ENCODE measurements around the gene NLRP1. TPM values are rescaled to one million over a fixed set of nuclear protein-coding genes. Genes with fewer than 3 reads are reported as not detected.

NLRP1 gene
- total and polyA plus RNA-seq, 4 donors: 1.8 to 5.4 (median 3.0) TPM

DNA sequence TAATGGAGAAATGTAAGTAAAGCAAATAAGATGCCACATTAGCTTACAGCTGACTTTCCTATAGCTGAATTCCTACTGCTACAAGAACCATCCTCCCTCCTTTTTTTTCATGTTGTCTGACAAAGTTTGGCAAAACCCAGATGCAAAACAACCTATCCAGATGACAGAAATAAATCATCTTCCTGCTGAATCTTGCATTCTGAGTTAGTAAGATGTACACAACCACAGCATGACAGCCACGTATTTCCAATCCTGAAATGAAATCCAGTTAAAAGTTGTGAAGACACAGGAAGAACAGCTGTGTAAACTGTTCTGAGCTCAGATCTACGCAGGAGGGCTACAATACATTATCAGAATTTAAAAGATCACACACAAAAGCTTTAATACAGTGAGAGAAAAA is 110.4 kb downstream of the NLRP1 start:
- 96% methylated on average over 2 of the region's 2 CpGs for WGBS
- H3K9ac ChIP-seq (ENCODE audit: low read depth in 1 of 2, low read length in 2 of 2): no peak overlapping the region
- no peaks in the 10 kb centered on the region for H3K9me3 ChIP-seq (ENCODE audit: control insufficient read depth in 4 of 4, low read length in 3 of 4)
- H3K4me1 ChIP-seq (ENCODE audit: control insufficient read depth in 4 of 4, insufficient read depth in 4 of 4, low read length in 3 of 4): no peaks in the 10 kb centered on the region
- no peak overlapping the region for H3K27ac ChIP-seq (ENCODE audit: low read depth in 1 of 2, low read length in 2 of 2)
- H3K27me3 ChIP-seq (ENCODE audit: control insufficient read depth in 4 of 4, insufficient read depth in 4 of 4, low read length in 3 of 4): no peaks in the 10 kb centered on the region
- no peak for DNase-seq (ENCODE audit: low spot score)
- peaks cover 11 to 55% (median 44%) of the 10 kb centered on the region in 4 donors for H3K36me3 ChIP-seq (ENCODE audit: control insufficient read depth in 4 of 4, insufficient read depth in 3 of 4, low read depth in 1 of 4, low read length in 3 of 4)
- H3K4me3 ChIP-seq (ENCODE audit: low read depth in 1 of 3, low read length in 3 of 3): no peak overlapping the region
- TF ChIP-seq SP1 (IDR thresholded peaks at IDR 0.05) (no peak), RAD21 (IDR thresholded peaks at IDR 0.05) (no peak), FOXA2 (IDR thresholded peaks at IDR 0.05) (no peak), HNF4A (conservative IDR thresholded peaks at IDR 0.05) (no peak), RXRA (IDR thresholded peaks at IDR 0.05) (no peak), HNF4G (IDR thresholded peaks at IDR 0.05) (no peak)

DNA sequence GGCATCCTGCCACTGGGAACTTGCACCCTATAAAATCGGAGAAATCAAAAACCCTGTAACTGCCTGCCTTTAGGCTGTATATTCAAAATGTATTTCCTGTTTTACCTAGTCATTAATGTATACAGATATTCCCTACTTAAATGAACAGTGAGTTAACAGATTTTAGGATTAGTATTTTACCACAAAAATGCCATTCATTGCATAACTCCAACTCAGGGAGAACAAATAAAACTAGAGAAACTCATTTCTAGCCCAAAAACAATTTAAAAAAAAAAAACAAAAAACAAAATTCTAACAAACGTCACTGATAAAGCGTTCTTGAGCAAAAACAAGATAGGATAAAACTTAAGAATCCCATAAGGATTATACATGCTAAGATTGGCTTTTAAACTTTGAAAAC is 111.8 kb downstream of the NLRP1 start:
- no peak for DNase-seq (ENCODE audit: low spot score)
- Histone ChIP-seq H3K36me3 (ENCODE audit: control insufficient read depth in 4 of 4, insufficient read depth in 3 of 4, low read depth in 1 of 4, low read length in 3 of 4) (peaks cover 6 to 41% (median 30%) of the 10 kb centered on the region in 4 donors), H3K27me3 (ENCODE audit: control insufficient read depth in 4 of 4, insufficient read depth in 4 of 4, low read length in 3 of 4) (no peaks in the 10 kb centered on the region), H3K9ac (ENCODE audit: low read depth in 1 of 2, low read length in 2 of 2) (no peak overlapping the region), H3K4me3 (ENCODE audit: low read depth in 1 of 3, low read length in 3 of 3) (no peak overlapping the region), H3K9me3 (ENCODE audit: control insufficient read depth in 4 of 4, low read length in 3 of 4) (no peaks in the 10 kb centered on the region), H3K27ac (ENCODE audit: low read depth in 1 of 2, low read length in 2 of 2) (no peak overlapping the region), H3K4me1 (ENCODE audit: control insufficient read depth in 4 of 4, insufficient read depth in 4 of 4, low read length in 3 of 4) (peaks cover 0 to 9% (median 4%) of the 10 kb centered on the region in 4 donors)
- 93% methylated on average over 3 of the region's 3 CpGs for WGBS
- no peak for TF ChIP-seq RXRA (IDR thresholded peaks at IDR 0.05)
- TF ChIP-seq, protein P1, sequence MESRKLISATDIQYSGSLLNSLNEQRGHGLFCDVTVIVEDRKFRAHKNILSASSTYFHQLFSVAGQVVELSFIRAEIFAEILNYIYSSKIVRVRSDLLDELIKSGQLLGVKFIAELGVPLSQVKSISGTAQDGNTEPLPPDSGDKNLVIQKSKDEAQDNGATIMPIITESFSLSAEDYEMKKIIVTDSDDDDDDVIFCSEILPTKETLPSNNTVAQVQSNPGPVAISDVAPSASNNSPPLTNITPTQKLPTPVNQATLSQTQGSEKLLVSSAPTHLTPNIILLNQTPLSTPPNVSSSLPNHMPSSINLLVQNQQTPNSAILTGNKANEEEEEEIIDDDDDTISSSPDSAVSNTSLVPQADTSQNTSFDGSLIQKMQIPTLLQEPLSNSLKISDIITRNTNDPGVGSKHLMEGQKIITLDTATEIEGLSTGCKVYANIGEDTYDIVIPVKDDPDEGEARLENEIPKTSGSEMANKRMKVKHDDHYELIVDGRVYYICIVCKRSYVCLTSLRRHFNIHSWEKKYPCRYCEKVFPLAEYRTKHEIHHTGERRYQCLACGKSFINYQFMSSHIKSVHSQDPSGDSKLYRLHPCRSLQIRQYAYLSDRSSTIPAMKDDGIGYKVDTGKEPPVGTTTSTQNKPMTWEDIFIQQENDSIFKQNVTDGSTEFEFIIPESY (IDR thresholded peaks at IDR 0.05): no peak
- TF ChIP-seq, protein P2, sequence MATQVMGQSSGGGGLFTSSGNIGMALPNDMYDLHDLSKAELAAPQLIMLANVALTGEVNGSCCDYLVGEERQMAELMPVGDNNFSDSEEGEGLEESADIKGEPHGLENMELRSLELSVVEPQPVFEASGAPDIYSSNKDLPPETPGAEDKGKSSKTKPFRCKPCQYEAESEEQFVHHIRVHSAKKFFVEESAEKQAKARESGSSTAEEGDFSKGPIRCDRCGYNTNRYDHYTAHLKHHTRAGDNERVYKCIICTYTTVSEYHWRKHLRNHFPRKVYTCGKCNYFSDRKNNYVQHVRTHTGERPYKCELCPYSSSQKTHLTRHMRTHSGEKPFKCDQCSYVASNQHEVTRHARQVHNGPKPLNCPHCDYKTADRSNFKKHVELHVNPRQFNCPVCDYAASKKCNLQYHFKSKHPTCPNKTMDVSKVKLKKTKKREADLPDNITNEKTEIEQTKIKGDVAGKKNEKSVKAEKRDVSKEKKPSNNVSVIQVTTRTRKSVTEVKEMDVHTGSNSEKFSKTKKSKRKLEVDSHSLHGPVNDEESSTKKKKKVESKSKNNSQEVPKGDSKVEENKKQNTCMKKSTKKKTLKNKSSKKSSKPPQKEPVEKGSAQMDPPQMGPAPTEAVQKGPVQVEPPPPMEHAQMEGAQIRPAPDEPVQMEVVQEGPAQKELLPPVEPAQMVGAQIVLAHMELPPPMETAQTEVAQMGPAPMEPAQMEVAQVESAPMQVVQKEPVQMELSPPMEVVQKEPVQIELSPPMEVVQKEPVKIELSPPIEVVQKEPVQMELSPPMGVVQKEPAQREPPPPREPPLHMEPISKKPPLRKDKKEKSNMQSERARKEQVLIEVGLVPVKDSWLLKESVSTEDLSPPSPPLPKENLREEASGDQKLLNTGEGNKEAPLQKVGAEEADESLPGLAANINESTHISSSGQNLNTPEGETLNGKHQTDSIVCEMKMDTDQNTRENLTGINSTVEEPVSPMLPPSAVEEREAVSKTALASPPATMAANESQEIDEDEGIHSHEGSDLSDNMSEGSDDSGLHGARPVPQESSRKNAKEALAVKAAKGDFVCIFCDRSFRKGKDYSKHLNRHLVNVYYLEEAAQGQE (IDR thresholded peaks at IDR 0.05): no peak
- no peak for TF ChIP-seq SP1 (IDR thresholded peaks at IDR 0.05)
- TF ChIP-seq TAF1 (conservative IDR thresholded peaks at IDR 0.05): no peak
- TF ChIP-seq NR2F2 (IDR thresholded peaks at IDR 0.05): no peak
- TF ChIP-seq, protein P3, sequence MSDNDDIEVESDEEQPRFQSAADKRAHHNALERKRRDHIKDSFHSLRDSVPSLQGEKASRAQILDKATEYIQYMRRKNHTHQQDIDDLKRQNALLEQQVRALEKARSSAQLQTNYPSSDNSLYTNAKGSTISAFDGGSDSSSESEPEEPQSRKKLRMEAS (IDR thresholded peaks at IDR 0.05): no peak
- no peak for TF ChIP-seq JUND (IDR thresholded peaks at IDR 0.05)
- TF ChIP-seq, protein P4, sequence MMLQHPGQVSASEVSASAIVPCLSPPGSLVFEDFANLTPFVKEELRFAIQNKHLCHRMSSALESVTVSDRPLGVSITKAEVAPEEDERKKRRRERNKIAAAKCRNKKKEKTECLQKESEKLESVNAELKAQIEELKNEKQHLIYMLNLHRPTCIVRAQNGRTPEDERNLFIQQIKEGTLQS (IDR thresholded peaks at IDR 0.05): no peak
- no peak for TF ChIP-seq RAD21 (IDR thresholded peaks at IDR 0.05)
- TF ChIP-seq HNF4G (IDR thresholded peaks at IDR 0.05): no peak
- TF ChIP-seq YY1 (IDR thresholded peaks at IDR 0.05): no peak
- TF ChIP-seq EGR1 (IDR thresholded peaks at IDR 0.05; ENCODE audit: low read depth in 2 of 2): no peak
- TF ChIP-seq, protein P5, sequence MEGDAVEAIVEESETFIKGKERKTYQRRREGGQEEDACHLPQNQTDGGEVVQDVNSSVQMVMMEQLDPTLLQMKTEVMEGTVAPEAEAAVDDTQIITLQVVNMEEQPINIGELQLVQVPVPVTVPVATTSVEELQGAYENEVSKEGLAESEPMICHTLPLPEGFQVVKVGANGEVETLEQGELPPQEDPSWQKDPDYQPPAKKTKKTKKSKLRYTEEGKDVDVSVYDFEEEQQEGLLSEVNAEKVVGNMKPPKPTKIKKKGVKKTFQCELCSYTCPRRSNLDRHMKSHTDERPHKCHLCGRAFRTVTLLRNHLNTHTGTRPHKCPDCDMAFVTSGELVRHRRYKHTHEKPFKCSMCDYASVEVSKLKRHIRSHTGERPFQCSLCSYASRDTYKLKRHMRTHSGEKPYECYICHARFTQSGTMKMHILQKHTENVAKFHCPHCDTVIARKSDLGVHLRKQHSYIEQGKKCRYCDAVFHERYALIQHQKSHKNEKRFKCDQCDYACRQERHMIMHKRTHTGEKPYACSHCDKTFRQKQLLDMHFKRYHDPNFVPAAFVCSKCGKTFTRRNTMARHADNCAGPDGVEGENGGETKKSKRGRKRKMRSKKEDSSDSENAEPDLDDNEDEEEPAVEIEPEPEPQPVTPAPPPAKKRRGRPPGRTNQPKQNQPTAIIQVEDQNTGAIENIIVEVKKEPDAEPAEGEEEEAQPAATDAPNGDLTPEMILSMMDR (IDR thresholded peaks at IDR 0.05; ENCODE audit: low read depth, low read length, missing input control): no peak
- TF ChIP-seq GABPA (IDR thresholded peaks at IDR 0.05 in 1 of 2, conservative IDR thresholded peaks at IDR 0.05 in 1 of 2): no peak
- TF ChIP-seq FOXA1 (IDR thresholded peaks at IDR 0.05): no peak
- TF ChIP-seq HNF4A (conservative IDR thresholded peaks at IDR 0.05): no peak
- TF ChIP-seq FOXA2 (IDR thresholded peaks at IDR 0.05): no peak

All from liver (tissue), 9 donors.